G401 (cell line): Measurements from ENCODE around the gene GPD1. TPM values are rescaled to one million over a fixed set of nuclear protein-coding genes. Genes with fewer than 3 reads are reported as not detected.

Experiments
- total RNA-seq: library from RNA; depleted of rRNA; stranded (reverse); fragments of >200 nt; shearing (Covaris generic); gene quantifications from 2 replicates; pipeline ENCODE4 v1.2.3, GENCODE V29; 2014; rRNA removed

The GPD1 gene
- total RNA-seq, 1 experiment from 2014 or later = not detected

Other genes with a start within 250 kb of the GPD1 start
- not detected in 2 replicates for gene FAIM2, start 200.1 kb upstream of the GPD1 start, total RNA-seq
- gene AQP2, start 153.3 kb upstream of the GPD1 start, total RNA-seq = not detected in 2 replicates
- not detected in 2 replicates for gene AQP5, start 142.1 kb upstream of the GPD1 start, total RNA-seq
- gene AQP6, start 131.1 kb upstream of the GPD1 start, total RNA-seq = 0.37 and 1.6 TPM in 2 replicates
- gene RACGAP1, start 78.5 kb upstream of the GPD1 start, total RNA-seq = 115 and 125 TPM in 2 replicates
- gene ASIC1, start 46.4 kb upstream of the GPD1 start, total RNA-seq = 9.2 and 13.1 TPM in 2 replicates
- gene SMARCD1, start 18.7 kb upstream of the GPD1 start, total RNA-seq = 39.1 and 68.1 TPM in 2 replicates
- 59.1 and 93.0 TPM in 2 replicates for gene COX14, start 8.2 kb downstream of the GPD1 start, total RNA-seq
- gene CERS5, start 63.4 kb downstream of the GPD1 start, total RNA-seq = 51.0 and 56.0 TPM in 2 replicates
- gene LIMA1, start 179.5 kb downstream of the GPD1 start, total RNA-seq = 14.5 and 33.7 TPM in 2 replicates